Measurements from ENCODE around the gene NPAS3.

DNA sequence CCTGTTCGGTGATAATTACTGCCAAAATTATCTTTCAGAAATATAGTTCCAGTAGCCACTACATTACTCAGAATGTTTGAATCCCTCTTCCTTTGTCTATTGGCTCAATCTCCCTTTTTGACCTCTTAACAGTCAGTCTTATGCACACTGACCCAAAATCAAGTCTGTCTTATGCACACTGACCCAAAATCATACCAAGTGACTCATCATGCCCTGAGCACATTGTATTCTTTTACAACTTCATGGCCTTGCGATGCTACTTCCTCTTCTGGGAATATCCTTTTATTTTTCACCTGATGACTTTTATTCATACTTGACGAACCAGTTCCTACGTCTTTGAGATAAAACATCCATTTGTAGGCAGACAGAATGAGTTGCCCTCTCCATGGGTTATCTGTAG is 182.3 kb downstream of the NPAS3 start:
- TF ChIP-seq POLR2A (IDR thresholded peaks at IDR 0.05; ENCODE audit: low read length) (no peak), GATA1 (IDR thresholded peaks at IDR 0.05; ENCODE audit: low read depth, low read length) (no peak)

Measured in erythroblast (primary cell).